PC-3 (cell line): ENCODE data around the gene GSX2.

Experiments
- CTCF ChIP-seq: fragments of 300-600 bp; sonication (generic); conservative IDR thresholded peaks from 2 replicates; pipeline ENCODE4 v1.5.1; 2017; ENCODE audit warnings: antibody characterized with exemption, low read depth, mild to moderate bottlenecking, low read length
- EZH2 ChIP-seq: fragments of 300-600 bp; sonication (generic); IDR thresholded peaks from one replicate; pipeline ENCODE4 v1.6.1; 2017; ENCODE audit warnings: antibody characterized with exemption, mild to moderate bottlenecking, low read length; ENCODE audit not compliant: unreplicated experiment
- EZH2phosphoT487 ChIP-seq: fragments of 300-600 bp; sonication (generic); IDR thresholded peaks from 2 replicates; pipeline ENCODE4 v1.6.1; 2018; ENCODE audit warnings: mild to moderate bottlenecking, antibody characterized with exemption, low read length, borderline replicate concordance

- TF ChIP-seq CTCF (no peak), EZH2 (no peak), EZH2phosphoT487 (no peak)
These were observed 2.8 kb upstream of the GSX2 start for GRCh38 chr4:54097152-54097551.
